NCI-H345 treated with DMSO at 0.1 percent for 48 hours (cell line): Measurements from ENCODE around the gene SMPD4.
"Not testable (repeated sequence)": the region's sequence is repeated elsewhere in the genome, so short reads cannot be mapped to it uniquely, and the experiment has no call there.

Source experiments
- DNase-seq: peaks from one replicate; lab custom pipeline; 2025; ENCODE audit not compliant: unreplicated experiment; lab: John Stamatoyannopoulos, UW

Gene SMPD4

GRCh38 chr2:130141645-130142370 lies 39.6 kb downstream of the SMPD4 start:
- not testable (repeated sequence) for DNase-seq

- not testable (repeated sequence) for DNase-seq
These were observed 40.4 kb downstream of the SMPD4 start for GRCh38 chr2:130141002-130141401.

- not testable (repeated sequence) for DNase-seq
These were observed 40.9 kb downstream of the SMPD4 start for GRCh38 chr2:130140516-130140915.

GRCh38 chr2:130139331-130140280 lies 41.8 kb downstream of the SMPD4 start:
- DNase-seq = not testable (repeated sequence)

GRCh38 chr2:130138841-130139251 lies 42.6 kb downstream of the SMPD4 start:
- DNase-seq = not testable (repeated sequence)

GRCh38 chr2:130138326-130138725 lies 43.1 kb downstream of the SMPD4 start:
- DNase-seq = not testable (repeated sequence)

- DNase-seq = not testable (repeated sequence)
These were observed 44.3 kb downstream of the SMPD4 start for GRCh38 chr2:130137118-130137517.

GRCh38 chr2:130136546-130136945 lies 44.9 kb downstream of the SMPD4 start:
- DNase-seq = not testable (repeated sequence)

GRCh38 chr2:130135692-130136541 lies 45.5 kb downstream of the SMPD4 start:
- no peak for DNase-seq

- not testable (repeated sequence) for DNase-seq
These were observed 52.1 kb downstream of the SMPD4 start, which contains the start of gene POTEF for GRCh38 chr2:130129120-130129829. Gene POTEF, minus strand, starts transcription at chr2:130129222. Its CDS starts 8,707 bp downstream, at chr2:130120515.

GRCh38 chr2:130128464-130128863 lies 52.9 kb downstream of the SMPD4 start:
- not testable (repeated sequence) for DNase-seq

GRCh38 chr2:130127726-130128125 lies 53.7 kb downstream of the SMPD4 start:
- DNase-seq = not testable (repeated sequence)

- DNase-seq = not testable (repeated sequence)
These were observed 60.5 kb downstream of the SMPD4 start for GRCh38 chr2:130120924-130121323.

- not testable (repeated sequence) for DNase-seq
These were observed 78.6 kb downstream of the SMPD4 start for GRCh38 chr2:130102597-130103363.
